SK-N-SH (cell line): ENCODE results near the gene TMEM74B.

Experiments used
- EZH2phosphoT487 ChIP-seq: fragments of 200-600 bp; sonication (generic); IDR thresholded peaks from 2 replicates; pipeline ENCODE4 v1.6.1; 2017; ENCODE audit warnings: low read depth, mixed run types, mild to moderate bottlenecking, antibody characterized with exemption, moderate library complexity, borderline replicate concordance
- POLR2AphosphoS5 ChIP-seq: IDR thresholded peaks from 2 replicates; pipeline ENCODE4 v1.6.1; 2012; ENCODE audit warnings: low read depth, low read length
- REST ChIP-seq: IDR thresholded peaks from 2 replicates; pipeline ENCODE4 v1.6.1; 2012; ENCODE audit warnings: mild to moderate bottlenecking, low read depth, low read length, moderate library complexity
- SMC3 ChIP-seq: IDR thresholded peaks from 2 replicates; pipeline ENCODE4 v1.6.1; 2012; ENCODE audit warnings: low read depth, low read length, improper control_type of control experiment
- TCF12 ChIP-seq: IDR thresholded peaks from 2 replicates; pipeline ENCODE4 v1.4.0; 2012
- USF1 ChIP-seq: IDR thresholded peaks from 2 replicates; pipeline ENCODE4 v1.4.0; 2012; ENCODE audit warnings: low read depth, borderline replicate concordance
- YY1 ChIP-seq: IDR thresholded peaks from 2 replicates; pipeline ENCODE4 v1.4.0; 2012; ENCODE audit warnings: low read depth, mild to moderate bottlenecking
- TF ChIP-seq, protein P1 (sequence below): fragments of 200-600 bp; sonication (generic); IDR thresholded peaks from 2 replicates; pipeline ENCODE4 v1.6.1; 2017; ENCODE audit warnings: antibody characterized with exemption, mild to moderate bottlenecking, moderate library complexity
- TF ChIP-seq, protein P2 (sequence below): IDR thresholded peaks from 2 replicates; pipeline ENCODE4 v1.4.0; 2012; ENCODE audit warnings: low read depth, borderline replicate concordance
- TF ChIP-seq, protein P3 (sequence below): IDR thresholded peaks from 2 replicates; pipeline ENCODE4 v1.4.0; 2012; ENCODE audit warnings: low read depth
- TF ChIP-seq, protein P4 (sequence below): fragments of 150-350 bp; IDR thresholded peaks from 2 replicates; pipeline ENCODE4 v1.6.1; 2016; ENCODE audit warnings: mild to moderate bottlenecking, low read depth, low read length

DNA sequence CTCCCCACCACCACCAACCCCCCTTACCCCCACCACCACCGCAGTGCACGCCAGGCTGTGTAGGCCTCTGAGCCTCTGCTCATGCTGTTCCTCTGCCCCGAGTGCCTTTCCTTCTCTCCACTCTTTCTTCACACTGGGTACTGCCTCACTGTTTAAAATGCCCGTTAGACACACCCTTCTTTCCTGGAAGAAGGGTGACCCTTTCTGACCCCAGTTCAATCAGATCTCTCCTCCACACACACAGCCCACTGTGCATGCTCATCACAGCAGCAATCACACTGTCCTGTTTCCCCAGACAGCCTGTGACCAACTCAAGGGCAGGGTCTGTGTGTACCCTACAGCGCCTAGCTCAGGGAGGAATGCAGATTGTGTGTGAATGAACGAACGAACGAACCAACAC is 10.0 kb downstream of the TMEM74B start:
- TF ChIP-seq, protein P1, sequence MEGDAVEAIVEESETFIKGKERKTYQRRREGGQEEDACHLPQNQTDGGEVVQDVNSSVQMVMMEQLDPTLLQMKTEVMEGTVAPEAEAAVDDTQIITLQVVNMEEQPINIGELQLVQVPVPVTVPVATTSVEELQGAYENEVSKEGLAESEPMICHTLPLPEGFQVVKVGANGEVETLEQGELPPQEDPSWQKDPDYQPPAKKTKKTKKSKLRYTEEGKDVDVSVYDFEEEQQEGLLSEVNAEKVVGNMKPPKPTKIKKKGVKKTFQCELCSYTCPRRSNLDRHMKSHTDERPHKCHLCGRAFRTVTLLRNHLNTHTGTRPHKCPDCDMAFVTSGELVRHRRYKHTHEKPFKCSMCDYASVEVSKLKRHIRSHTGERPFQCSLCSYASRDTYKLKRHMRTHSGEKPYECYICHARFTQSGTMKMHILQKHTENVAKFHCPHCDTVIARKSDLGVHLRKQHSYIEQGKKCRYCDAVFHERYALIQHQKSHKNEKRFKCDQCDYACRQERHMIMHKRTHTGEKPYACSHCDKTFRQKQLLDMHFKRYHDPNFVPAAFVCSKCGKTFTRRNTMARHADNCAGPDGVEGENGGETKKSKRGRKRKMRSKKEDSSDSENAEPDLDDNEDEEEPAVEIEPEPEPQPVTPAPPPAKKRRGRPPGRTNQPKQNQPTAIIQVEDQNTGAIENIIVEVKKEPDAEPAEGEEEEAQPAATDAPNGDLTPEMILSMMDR: no peak
- TF ChIP-seq SMC3: no peak
- TF ChIP-seq TCF12: no peak
- TF ChIP-seq USF1: no peak
- TF ChIP-seq, protein P2, sequence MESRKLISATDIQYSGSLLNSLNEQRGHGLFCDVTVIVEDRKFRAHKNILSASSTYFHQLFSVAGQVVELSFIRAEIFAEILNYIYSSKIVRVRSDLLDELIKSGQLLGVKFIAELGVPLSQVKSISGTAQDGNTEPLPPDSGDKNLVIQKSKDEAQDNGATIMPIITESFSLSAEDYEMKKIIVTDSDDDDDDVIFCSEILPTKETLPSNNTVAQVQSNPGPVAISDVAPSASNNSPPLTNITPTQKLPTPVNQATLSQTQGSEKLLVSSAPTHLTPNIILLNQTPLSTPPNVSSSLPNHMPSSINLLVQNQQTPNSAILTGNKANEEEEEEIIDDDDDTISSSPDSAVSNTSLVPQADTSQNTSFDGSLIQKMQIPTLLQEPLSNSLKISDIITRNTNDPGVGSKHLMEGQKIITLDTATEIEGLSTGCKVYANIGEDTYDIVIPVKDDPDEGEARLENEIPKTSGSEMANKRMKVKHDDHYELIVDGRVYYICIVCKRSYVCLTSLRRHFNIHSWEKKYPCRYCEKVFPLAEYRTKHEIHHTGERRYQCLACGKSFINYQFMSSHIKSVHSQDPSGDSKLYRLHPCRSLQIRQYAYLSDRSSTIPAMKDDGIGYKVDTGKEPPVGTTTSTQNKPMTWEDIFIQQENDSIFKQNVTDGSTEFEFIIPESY: no peak
- no peak for TF ChIP-seq EZH2phosphoT487
- TF ChIP-seq YY1: no peak
- TF ChIP-seq POLR2AphosphoS5: no peak
- TF ChIP-seq REST: no peak
- TF ChIP-seq, protein P3, sequence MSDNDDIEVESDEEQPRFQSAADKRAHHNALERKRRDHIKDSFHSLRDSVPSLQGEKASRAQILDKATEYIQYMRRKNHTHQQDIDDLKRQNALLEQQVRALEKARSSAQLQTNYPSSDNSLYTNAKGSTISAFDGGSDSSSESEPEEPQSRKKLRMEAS: no peak
- TF ChIP-seq, protein P4, sequence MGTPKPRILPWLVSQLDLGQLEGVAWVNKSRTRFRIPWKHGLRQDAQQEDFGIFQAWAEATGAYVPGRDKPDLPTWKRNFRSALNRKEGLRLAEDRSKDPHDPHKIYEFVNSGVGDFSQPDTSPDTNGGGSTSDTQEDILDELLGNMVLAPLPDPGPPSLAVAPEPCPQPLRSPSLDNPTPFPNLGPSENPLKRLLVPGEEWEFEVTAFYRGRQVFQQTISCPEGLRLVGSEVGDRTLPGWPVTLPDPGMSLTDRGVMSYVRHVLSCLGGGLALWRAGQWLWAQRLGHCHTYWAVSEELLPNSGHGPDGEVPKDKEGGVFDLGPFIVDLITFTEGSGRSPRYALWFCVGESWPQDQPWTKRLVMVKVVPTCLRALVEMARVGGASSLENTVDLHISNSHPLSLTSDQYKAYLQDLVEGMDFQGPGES: no peak
